ENCODE data around the gene NPTXR.

The NPTXR gene

GRCh38 chr22:38852522-38852921, 8.7 kb upstream of the NPTXR start:
- DNase-seq (ENCODE audit: low read depth): no peak
- no peak overlapping the region for H3K4me3 ChIP-seq (ENCODE audit: low read depth, low read length)
- TF ChIP-seq CTCF (IDR thresholded peaks at IDR 0.05; ENCODE audit: control insufficient read depth, extremely low read depth, insufficient read depth): no peak

GRCh38 chr22:38850941-38851849, 7.4 kb upstream of the NPTXR start:
- no peak for TF ChIP-seq CTCF (IDR thresholded peaks at IDR 0.05; ENCODE audit: control insufficient read depth, extremely low read depth, insufficient read depth)
- H3K4me3 ChIP-seq (ENCODE audit: low read depth, low read length): no peak overlapping the region
- no peak for DNase-seq (ENCODE audit: low read depth)

GRCh38 chr22:38850399-38850798, 6.6 kb upstream of the NPTXR start:
- TF ChIP-seq CTCF (IDR thresholded peaks at IDR 0.05; ENCODE audit: control insufficient read depth, extremely low read depth, insufficient read depth): no peak

GRCh38 chr22:38849811-38850210, 6.0 kb upstream of the NPTXR start:
- no peak for TF ChIP-seq CTCF (IDR thresholded peaks at IDR 0.05; ENCODE audit: control insufficient read depth, extremely low read depth, insufficient read depth)
- H3K4me3 ChIP-seq (ENCODE audit: low read depth, low read length): no peak overlapping the region
- DNase-seq (ENCODE audit: low read depth): no peak

More at GRCh38 chr22:38850399-38850798, 6.6 kb upstream of the NPTXR start:
- no peak for DNase-seq (ENCODE audit: low read depth)
- no peak overlapping the region for H3K4me3 ChIP-seq (ENCODE audit: low read depth, low read length)

GRCh38 chr22:38846412-38846811, 2.6 kb upstream of the NPTXR start:
- no peak for TF ChIP-seq CTCF (IDR thresholded peaks at IDR 0.05; ENCODE audit: control insufficient read depth, extremely low read depth, insufficient read depth)
- no peak for DNase-seq (ENCODE audit: low read depth)
- H3K4me3 ChIP-seq (ENCODE audit: low read depth, low read length): no peak overlapping the region

- H3K4me3 ChIP-seq (ENCODE audit: low read depth, low read length): no peak overlapping the region
- no peak for DNase-seq (ENCODE audit: low read depth)
- TF ChIP-seq CTCF (IDR thresholded peaks at IDR 0.05; ENCODE audit: control insufficient read depth, extremely low read depth, insufficient read depth): no peak
Observed at GRCh38 chr22:38845004-38845740, 1.3 kb upstream of the NPTXR start.

Data from LNCaP clone FGC (cell line).